GM12878 (cell line): ENCODE results near the gene CDKL5. TPM values are rescaled to one million over a fixed set of nuclear protein-coding genes. Genes with fewer than 3 reads are reported as not detected.

ENCODE experiments used
- ATAC-seq: fragments of 200-7000 bp; cut with Tn5 transposase; 3 replicates; pipeline ENCODE4 v1.9.1; 2020; ENCODE audit warnings: mild to moderate bottlenecking, moderate library complexity
- BruUV-seq: library from RNA; stranded (reverse); fragments of 400-500 nt; replicated peaks from 2 replicates; lab custom pipeline; 2021; lab: Mats Ljungman, UMichigan
- CTCF ChIA-PET: fragments of 300-600 bp; sonication (Branson Sonifier 250); formaldehyde crosslinking; extraction: SDS; loops from one replicate; lab custom pipeline; 2021; ENCODE audit warnings: inconsistent platforms; lab: Yijun Ruan, JAX
- POLR2A ChIA-PET: fragments of 350-600 bp; formaldehyde crosslinking; extraction: SDS; loops from one replicate; lab custom pipeline; 2021; ENCODE audit warnings: inconsistent platforms; lab: Charles Lee
- RAD21 ChIA-PET: fragments of 300-600 bp; sonication (Branson Sonifier 250); formaldehyde crosslinking; loops from one replicate; lab custom pipeline; 2023; ENCODE audit warnings: antibody characterized with exemption; ENCODE audit not compliant: unreplicated experiment; lab: Charles Lee
- SMC1A ChIA-PET: fragments of 300-600 bp; sonication (Branson Sonifier 250); formaldehyde crosslinking; loops from one replicate; lab custom pipeline; 2023; ENCODE audit not compliant: unreplicated experiment, uncharacterized antibody; lab: Charles Lee
- DNase-seq: peaks from one replicate; pipeline ENCODE4 v3.0.0-alpha.2; 2011; ENCODE audit warnings: low read depth, low spot score
- FAIRE-seq: peaks from 3 replicates; lab custom pipeline; 2011; peaks lifted over from hg19 to GRCh38; lab: Jason Lieb, UNC
- H2AFZ ChIP-seq: 2 replicates; pipeline ENCODE4 v1.6.0; 2011; ENCODE audit warnings: low read depth, low read length, control low read depth; ENCODE audit not compliant: control insufficient read depth
- H3K27ac ChIP-seq: 2 replicates; pipeline ENCODE4 v1.5.1; 2011; ENCODE audit warnings: control low read depth; ENCODE audit not compliant: control insufficient read depth, insufficient read depth
- H3K27me3 ChIP-seq, 2 experiments: replicated peaks in 1 of 2; 2 replicates each; pipeline versions ENCODE4 v1.6.0 to v1.6.1; 2011; ENCODE audit warnings: low read length in 1 of 2; ENCODE audit not compliant: control insufficient read depth in 2 of 2, insufficient read depth in 2 of 2
- H3K36me3 ChIP-seq, 2 experiments: 2 replicates each; pipeline ENCODE4 v1.5.1; 2011; ENCODE audit warnings: low read length in 1 of 2; ENCODE audit not compliant: control insufficient read depth in 2 of 2, insufficient read depth in 2 of 2
- H3K4me1 ChIP-seq: 2 replicates; pipeline ENCODE4 v1.6.1; 2011; ENCODE audit warnings: mild to moderate bottlenecking, low read length, moderate library complexity, mixed read lengths; ENCODE audit not compliant: control insufficient read depth, insufficient read depth
- H3K4me2 ChIP-seq: 2 replicates; pipeline ENCODE4 v1.6.0; 2011; ENCODE audit warnings: control low read depth; ENCODE audit not compliant: control insufficient read depth, insufficient read depth
- H3K4me3 ChIP-seq: fragments of 200-600 bp; sonication (generic); 2 replicates; pipeline ENCODE4 v1.5.1; 2016
- H3K79me2 ChIP-seq: 2 replicates; pipeline ENCODE4 v1.6.0; 2011; ENCODE audit warnings: low read length; ENCODE audit not compliant: control insufficient read depth, insufficient read depth
- H3K9ac ChIP-seq: 2 replicates; pipeline ENCODE4 v1.8.0; 2011; ENCODE audit warnings: low read length, control low read depth, mixed read lengths; ENCODE audit not compliant: control insufficient read depth, insufficient read depth
- H3K9me3 ChIP-seq: replicated peaks from 3 replicates; pipeline ENCODE4 v1.5.1; 2011; ENCODE audit warnings: mild to moderate bottlenecking, low read length; ENCODE audit not compliant: control insufficient read depth, insufficient read depth
- H4K20me1 ChIP-seq: 2 replicates; pipeline ENCODE4 v1.6.0; 2011; ENCODE audit not compliant: control insufficient read depth, insufficient read depth
- BMI1 ChIP-seq: fragments of 450-650 bp; IDR thresholded peaks from 2 replicates; pipeline ENCODE4 v1.6.1; 2016; ENCODE audit warnings: mild to moderate bottlenecking, moderate library complexity, borderline replicate concordance
- CHD4 ChIP-seq: fragments of 200-600 bp; sonication (generic); IDR thresholded peaks from 2 replicates; pipeline ENCODE4 v1.6.1; 2016; ENCODE audit warnings: mild to moderate bottlenecking
- IRF4 ChIP-seq: IDR thresholded peaks from 2 replicates; pipeline ENCODE4 v1.6.1; 2011; ENCODE audit warnings: low read depth, low read length
- MTA2 ChIP-seq: fragments of 450-650 bp; IDR thresholded peaks from 2 replicates; pipeline ENCODE4 v1.6.1; 2016; ENCODE audit warnings: low read depth, mild to moderate bottlenecking, moderate library complexity
- MTA3 ChIP-seq: IDR thresholded peaks from 2 replicates; pipeline ENCODE4 v1.6.1; 2012; ENCODE audit warnings: low read length, inconsistent platforms, borderline replicate concordance
- NFIC ChIP-seq: IDR thresholded peaks from 2 replicates; pipeline ENCODE4 v1.6.1; 2012; ENCODE audit warnings: low read depth, mild to moderate bottlenecking, inconsistent platforms, low read length, moderate library complexity
- PAX8 ChIP-seq: fragments of 450-650 bp; IDR thresholded peaks from 2 replicates; pipeline ENCODE4 v1.6.1; 2017; ENCODE audit warnings: mild to moderate bottlenecking, moderate library complexity
- PBX3 ChIP-seq: IDR thresholded peaks from 2 replicates; pipeline ENCODE4 v1.6.1; 2011; ENCODE audit warnings: mild to moderate bottlenecking, low read depth, low read length, moderate library complexity; ENCODE audit not compliant: insufficient replicate concordance
- PRDM15 ChIP-seq: fragments of 450-650 bp; formaldehyde crosslinking; IDR thresholded peaks from 2 replicates; pipeline ENCODE4 v1.4.0; 2020; ENCODE audit warnings: mild to moderate bottlenecking, moderate library complexity
- RBBP5 ChIP-seq: fragments of 200-600 bp; sonication (generic); conservative IDR thresholded peaks from 2 replicates; pipeline ENCODE4 v1.6.1; 2016
- RFX5 ChIP-seq: IDR thresholded peaks from 2 replicates; pipeline ENCODE4 v1.6.1; 2011; ENCODE audit warnings: low read depth, low read length, improper control_type of control experiment
- SIX5 ChIP-seq: IDR thresholded peaks from 2 replicates; pipeline ENCODE4 v1.6.1; 2011; ENCODE audit warnings: mild to moderate bottlenecking, low read depth, low read length, moderate library complexity; ENCODE audit not compliant: severe bottlenecking
- SREBF1 ChIP-seq: IDR thresholded peaks from 2 replicates; pipeline ENCODE4 v1.6.1; 2012; ENCODE audit warnings: mild to moderate bottlenecking, low read length
- WGBS: methylation state at CpG from one replicate; pipeline ENCODE4 v1.1.6; 2016; ENCODE audit warnings: low lambda C conversion rate; ENCODE audit not compliant: insufficient replicate concordance, insufficient coverage; ENCODE audit errors: missing lambda C conversion rate; 5-methylcytosine and 5-hydroxymethylcytosine counted together
- in situ Hi-C: fragments of 300-500 bp; cut with MboI; formaldehyde crosslinking; loops from 9 replicates; pipeline ENCODE4 v1.14.3; 2018; ENCODE audit warnings: mixed read lengths
- intact Hi-C: fragments of 100-400 bp; cut with micrococcal nuclease; formaldehyde crosslinking; loops from one replicate; pipeline ENCODE4 v1.14.2; 2022; ENCODE audit not compliant: unreplicated experiment
- polyA plus RNA-seq, 11 experiments: library from polyadenylated mRNA; depleted of rRNA in 4 of 11; unstranded in 6 of 11; stranded (reverse) in 5 of 11; fragments of >200 nt; fragmentation: Nextera tagmentation in 4 of 11; fragmentation: Illumina TruSeq in 1 of 11; extraction: Ambion mirVana in 4 of 11; extraction: Trizol in 1 of 11; gene quantifications; 1 replicate in 1 of 11; 2 replicates in 10 of 11; pipeline versions ENCODE4 v1.2.1 to v1.2.3, GENCODE V29; 2011 to 2016; ENCODE audit warnings: inconsistent platforms in 2 of 11, missing spikeins in 2 of 11, low read depth in 1 of 11
- total RNA-seq, 4 experiments: library from RNA; depleted of rRNA in 3 of 4; stranded (reverse); fragments of >200 nt in 3 of 4; fragmentation: Illumina TruSeq in 1 of 4; extraction: Trizol in 1 of 4; gene quantifications; 2 replicates each; pipeline versions ENCODE4 v1.2.1 to v1.2.3, GENCODE V29; 2013 to 2021

The CDKL5 gene
- total and polyA plus RNA-seq, 10 of the 15 experiments (the other 5 are each of a cell fraction or from before 2014, with no cell fraction given): 1.4 to 14.5 (median 6.3) TPM

- Histone ChIP-seq H3K4me1 (no peaks in the 10 kb centered on the region), H3K4me2 (no peak overlapping the region), H3K27me3 (no peaks in the 10 kb centered on the region), H3K36me3 (no peaks in the 10 kb centered on the region), H2AFZ (no peak overlapping the region), H3K79me2 (no peaks in the 10 kb centered on the region), H3K27ac (no peak overlapping the region), H4K20me1 (no peaks in the 10 kb centered on the region), H3K4me3 (no peak overlapping the region), H3K9ac (no peak overlapping the region), H3K9me3 (no peaks in the 10 kb centered on the region; the same call in 2 of the 3 replicates)
- no peak for DNase-seq
- in situ Hi-C loops (no loop called here), intact Hi-C loops (no loop called here)
- no peak for ATAC-seq
- no peak for TF ChIP-seq NFIC
- TF ChIP-seq RFX5: 0 out of 2 replicates have a peak, but pooled peaks have one; percentile 48
- no peak for FAIRE-seq
- SMC1A ChIA-PET: no interaction called here
- RAD21 ChIA-PET: no interaction called here
- CTCF ChIA-PET: no interaction called here
- POLR2A ChIA-PET: no interaction called here
- WGBS: 77% methylated on average over 2 of the region's 2 CpGs
- BruUV-seq: no TSS peak
Observed at GRCh38 chrX:18639280-18639679, 213.9 kb downstream of the CDKL5 start.

- no peaks in the 10 kb centered on the region; the same call in 2 of the 3 replicates for H3K9me3 ChIP-seq
- ATAC-seq (no peak), FAIRE-seq (no peak), DNase-seq (no peak)
- ChIA-PET SMC1A (no interaction called here), CTCF (no interaction called here), RAD21 (no interaction called here), POLR2A (interaction anchor here (0.6 kb wide), 1 partner anchor 15 kb away, joined by 5 read pairs; no protein-coding TSS in a partner anchor)
- intact Hi-C loops (no loop called here), in situ Hi-C loops (no loop called here)
- no peak overlapping the region for H3K9ac ChIP-seq
- H2AFZ ChIP-seq: no peak overlapping the region
- no peaks in the 10 kb centered on the region for H3K4me1 ChIP-seq
- no peaks in the 10 kb centered on the region for H3K27me3 ChIP-seq
- no TSS peak for BruUV-seq
- no peaks in the 10 kb centered on the region for H3K36me3 ChIP-seq
- 63% methylated on average over 10 of the region's 10 CpGs for WGBS
- no peaks in the 10 kb centered on the region for H3K79me2 ChIP-seq
- no peaks in the 10 kb centered on the region for H4K20me1 ChIP-seq
- no peak overlapping the region for H3K4me3 ChIP-seq
- no peak overlapping the region for H3K4me2 ChIP-seq
- no peak for TF ChIP-seq PBX3
- no peak for TF ChIP-seq MTA3
- TF ChIP-seq PAX8: no peak
- TF ChIP-seq PRDM15 (CRISPR knock-in tag): no peak
- TF ChIP-seq SIX5: no peak
- no peak for TF ChIP-seq CHD4
- TF ChIP-seq BMI1: no peak
- TF ChIP-seq IRF4: no peak
- TF ChIP-seq MTA2: no peak
- no peak for TF ChIP-seq RBBP5
- no peak for TF ChIP-seq SREBF1
- TF ChIP-seq, all 136 proteins: peak for 0
- H3K27ac ChIP-seq: no peak overlapping the region
Observed at GRCh38 chrX:18640686-18641085, 215.3 kb downstream of the CDKL5 start.
